Naive B cell (primary cell): ENCODE data around the gene UPF3B. TPM values are rescaled to one million over a fixed set of nuclear protein-coding genes. Genes with fewer than 3 reads are reported as not detected.
"Not testable (repeated sequence)": the region's sequence is repeated elsewhere in the genome, so short reads cannot be mapped to it uniquely, and the experiment has no call there.

ENCODE experiments used
- ATAC-seq, 2 donors: fragments of 150-1000 bp; cut with Tn5 transposase; 2 replicates each; pipeline ENCODE4 v1.10.0; 2021; ENCODE audit warnings: low read depth in 2 of 2, mild to moderate bottlenecking in 2 of 2, moderate library complexity in 2 of 2
- DNase-seq: peaks from one replicate; pipeline ENCODE4 v3.0.0; 2022
- H3K27ac Mint-ChIP-seq, 6 donors: one replicate each; pipeline ENCODE4 v1.8.0; 2020 to 2022; ENCODE audit warnings: mild to moderate bottlenecking in 6 of 6, mixed read lengths in 6 of 6, moderate library complexity in 5 of 6, inconsistent platforms in 2 of 6
- H3K27me3 Mint-ChIP-seq, 3 donors: one replicate each; pipeline ENCODE4 v1.8.0; 2021 to 2022; ENCODE audit warnings: mixed read lengths in 3 of 3, mild to moderate bottlenecking in 1 of 3
- H3K36me3 Mint-ChIP-seq, 2 donors: one replicate each; pipeline ENCODE4 v1.8.0; 2020 to 2022; ENCODE audit warnings: mixed read lengths in 2 of 2, inconsistent platforms in 1 of 2, mild to moderate bottlenecking in 1 of 2
- H3K4me1 Mint-ChIP-seq, 3 donors: one replicate each; pipeline ENCODE4 v1.8.0; 2020 to 2022; ENCODE audit warnings: mixed read lengths in 3 of 3, inconsistent platforms in 1 of 3, mild to moderate bottlenecking in 1 of 3, moderate library complexity in 1 of 3
- H3K4me3 Mint-ChIP-seq, 8 donors: one replicate each; pipeline ENCODE4 v1.8.0; 2020 to 2022; ENCODE audit warnings: mild to moderate bottlenecking in 8 of 8, mixed read lengths in 8 of 8, moderate library complexity in 8 of 8, inconsistent platforms in 2 of 8
- H3K9me3 Mint-ChIP-seq, 7 donors: one replicate each; pipeline ENCODE4 v1.8.0; 2020 to 2022; ENCODE audit warnings: mixed read lengths in 7 of 7, mild to moderate bottlenecking in 5 of 7, inconsistent platforms in 2 of 7, moderate library complexity in 1 of 7
- polyA plus RNA-seq, 6 donors: library from polyadenylated mRNA; unstranded; fragments of 300-500 nt; fragmentation: Illumina TruSeq; gene quantifications; one replicate each; pipeline ENCODE4 v1.2.3, GENCODE V29; 2021; ENCODE audit warnings: low read depth in 6 of 6

The UPF3B gene
- polyA plus RNA-seq, 6 donors from 2014 or later, result 5.8 to 18.6 (median 11.5) TPM

- Mint-ChIP-seq H3K27ac (peak within 1 kb of the TSS; percentile 96 to 100 (median 98)), H3K9me3 (peaks cover 0 to 3% (median 0%) of the 10 kb centered on the region in 7 donors), H3K4me1 (peaks cover 5 to 20% (median 15%) of the 10 kb centered on the region in 3 donors), H3K36me3 (peaks cover 0 to 4% of the 10 kb centered on the region in 2 donors), H3K27me3 (no peaks in the 10 kb centered on the region), H3K4me3 (peak within 1 kb of the TSS; percentile 89 to 99 (median 96))
- peak; percentile 86 for DNase-seq
- ATAC-seq, result peak; percentile 87 to 89
Measured at GRCh38 chrX:119871599-119872395, 19.0 kb upstream of the UPF3B start, which contains the start of the genes NDUFA1 and RNF113A. TSS of gene NDUFA1 (plus strand) at chrX:119871832. CDS start at chrX:119871912, 80 bp downstream. TSS of gene RNF113A (minus strand) at chrX:119871733. CDS start at chrX:119871613, 120 bp downstream.

- H3K36me3 Mint-ChIP-seq, result peaks cover 0 to 4% of the 10 kb centered on the region in 2 donors
- H3K9me3 Mint-ChIP-seq, result peaks cover 0 to 3% (median 0%) of the 10 kb centered on the region in 7 donors
- ATAC-seq (peak; percentile 43 to 44), DNase-seq (peak; percentile 66)
- no peaks in the 10 kb centered on the region for H3K27me3 Mint-ChIP-seq
- peak overlapping the region; percentile 96 to 100 (median 98) for H3K27ac Mint-ChIP-seq
- peak overlapping the region; percentile 89 to 99 (median 96) for H3K4me3 Mint-ChIP-seq
- H3K4me1 Mint-ChIP-seq, result peaks cover 5 to 20% (median 15%) of the 10 kb centered on the region in 3 donors
Measured at GRCh38 chrX:119871245-119871598, 18.5 kb upstream of the UPF3B start.

- ATAC-seq (peak; percentile 6 to 13), DNase-seq (peak; percentile 16)
- Mint-ChIP-seq H3K27me3 (no peaks in the 10 kb centered on the region), H3K36me3 (peaks cover 0 to 4% of the 10 kb centered on the region in 2 donors), H3K4me3 (peak overlapping the region; percentile 89 to 99 (median 96)), H3K9me3 (peaks cover 0 to 3% (median 0%) of the 10 kb centered on the region in 7 donors), H3K27ac (peak overlapping the region; percentile 96 to 100 (median 98)), H3K4me1 (peaks cover 5 to 20% (median 15%) of the 10 kb centered on the region in 3 donors)
Measured at GRCh38 chrX:119870626-119871131, 17.9 kb upstream of the UPF3B start.

- peaks cover 0 to 2% (median 0%) of the 10 kb centered on the region in 7 donors for H3K9me3 Mint-ChIP-seq
- DNase-seq (no peak), ATAC-seq (no peak)
- H3K27me3 Mint-ChIP-seq, result no peaks in the 10 kb centered on the region
- H3K27ac Mint-ChIP-seq, result peak overlapping the region in 5 of 6 donors; percentile 98 to 100 (median 99)
- peaks cover 10 to 14% (median 11%) of the 10 kb centered on the region in 3 donors for H3K4me1 Mint-ChIP-seq
- H3K4me3 Mint-ChIP-seq, result peak overlapping the region in 6 of 8 donors; percentile 98 to 100 (median 99)
- H3K36me3 Mint-ChIP-seq, result peaks cover 0 to 8% of the 10 kb centered on the region in 2 donors
Measured at GRCh38 chrX:119853444-119853843, 681 bp upstream of the UPF3B start.

- DNase-seq (no peak), ATAC-seq (no peak)
- H3K27me3 Mint-ChIP-seq, result no peaks in the 10 kb centered on the region
- H3K4me3 Mint-ChIP-seq, result no peak overlapping the region
- no peaks in the 10 kb centered on the region for H3K4me1 Mint-ChIP-seq
- peaks cover 13 to 32% of the 10 kb centered on the region in 2 donors for H3K36me3 Mint-ChIP-seq
- no peaks in the 10 kb centered on the region for H3K9me3 Mint-ChIP-seq
- H3K27ac Mint-ChIP-seq, result no peak overlapping the region
Measured at GRCh38 chrX:119833905-119834304, 18.9 kb downstream of the UPF3B start.

- DNase-seq (no peak), ATAC-seq (no peak)
- peaks cover 0 to 4% (median 4%) of the 10 kb centered on the region in 3 donors for H3K4me1 Mint-ChIP-seq
- no peak overlapping the region for H3K4me3 Mint-ChIP-seq
- H3K9me3 Mint-ChIP-seq, result no peaks in the 10 kb centered on the region
- no peak overlapping the region for H3K27ac Mint-ChIP-seq
- H3K27me3 Mint-ChIP-seq, result no peaks in the 10 kb centered on the region
- peaks cover 0 to 13% of the 10 kb centered on the region in 2 donors for H3K36me3 Mint-ChIP-seq
Measured at GRCh38 chrX:119828446-119828845, 24.3 kb downstream of the UPF3B start.

- Mint-ChIP-seq H3K4me1 (peaks cover 0 to 19% (median 8%) of the 10 kb centered on the region in 3 donors), H3K27me3 (no peaks in the 10 kb centered on the region), H3K36me3 (peaks cover 0 to 9% of the 10 kb centered on the region in 2 donors), H3K27ac (peak overlapping the region in 1 of 6 donors; percentile 53), H3K4me3 (no peak overlapping the region), H3K9me3 (no peaks in the 10 kb centered on the region)
- ATAC-seq (no peak), DNase-seq (no peak)
Measured at GRCh38 chrX:119826399-119826959, 26.3 kb downstream of the UPF3B start.

- H3K4me3 Mint-ChIP-seq, H3K27ac Mint-ChIP-seq, DNase-seq, H3K27me3 Mint-ChIP-seq, ATAC-seq, H3K9me3 Mint-ChIP-seq, H3K36me3 Mint-ChIP-seq: not testable (repeated sequence)
- peaks cover 0 to 25% (median 8%) of the 10 kb centered on the region in 3 donors for H3K4me1 Mint-ChIP-seq
Measured at GRCh38 chrX:119824221-119824620, 28.5 kb downstream of the UPF3B start.

GRCh38 chrX:119821703-119822102 lies 31.1 kb downstream of the UPF3B start:
- H3K9me3 Mint-ChIP-seq, H3K27me3 Mint-ChIP-seq, H3K36me3 Mint-ChIP-seq: not testable (repeated sequence)
- Mint-ChIP-seq H3K4me3 (peak overlapping the region in 7 of 8 donors; percentile 19 to 81 (median 42)), H3K4me1 (peaks cover 0 to 25% (median 8%) of the 10 kb centered on the region in 3 donors), H3K27ac (peak overlapping the region; percentile 84 to 90 (median 86))
- ATAC-seq (peak; percentile 99 to 100), DNase-seq (peak; percentile 69)

- H3K4me1 Mint-ChIP-seq, result peaks cover 0 to 13% (median 4%) of the 10 kb centered on the region in 3 donors
- peaks cover 0 to 2% (median 0%) of the 10 kb centered on the region in 7 donors for H3K9me3 Mint-ChIP-seq
- no peaks in the 10 kb centered on the region for H3K36me3 Mint-ChIP-seq
- H3K27me3 Mint-ChIP-seq, result no peaks in the 10 kb centered on the region
- H3K4me3 Mint-ChIP-seq, result no peak overlapping the region
- no peak for DNase-seq
- H3K27ac Mint-ChIP-seq, result peak overlapping the region in 1 of 6 donors; percentile 44
- ATAC-seq, result no peak
Measured at GRCh38 chrX:119817130-119817690, 35.6 kb downstream of the UPF3B start.

GRCh38 chrX:119816300-119816699 lies 36.5 kb downstream of the UPF3B start:
- H3K9me3 Mint-ChIP-seq, result peaks cover 0 to 2% (median 0%) of the 10 kb centered on the region in 7 donors
- H3K4me1 Mint-ChIP-seq, result peaks cover 0 to 4% (median 0%) of the 10 kb centered on the region in 3 donors
- ATAC-seq, result no peak
- H3K4me3 Mint-ChIP-seq, result no peak overlapping the region
- no peaks in the 10 kb centered on the region for H3K36me3 Mint-ChIP-seq
- H3K27me3 Mint-ChIP-seq, result no peaks in the 10 kb centered on the region
- no peak overlapping the region for H3K27ac Mint-ChIP-seq
- no peak for DNase-seq

- DNase-seq, result no peak
- H3K27ac Mint-ChIP-seq, result no peak overlapping the region
- H3K4me3 Mint-ChIP-seq, result no peak overlapping the region
- H3K9me3 Mint-ChIP-seq, result peaks cover 0 to 7% (median 0%) of the 10 kb centered on the region in 7 donors
- ATAC-seq, result no peak
- H3K36me3 Mint-ChIP-seq, result no peaks in the 10 kb centered on the region
- no peaks in the 10 kb centered on the region for H3K27me3 Mint-ChIP-seq
- H3K4me1 Mint-ChIP-seq, result no peaks in the 10 kb centered on the region
Measured at GRCh38 chrX:119809185-119809666, 43.5 kb downstream of the UPF3B start.

- ATAC-seq, H3K4me1 Mint-ChIP-seq, H3K36me3 Mint-ChIP-seq: not testable (repeated sequence)
Measured at GRCh38 chrX:119808461-119808860, 44.3 kb downstream of the UPF3B start.

More at GRCh38 chrX:119808461-119808860, 44.3 kb downstream of the UPF3B start:
- not testable (repeated sequence) for H3K27ac Mint-ChIP-seq, DNase-seq, H3K27me3 Mint-ChIP-seq, H3K9me3 Mint-ChIP-seq, H3K4me3 Mint-ChIP-seq
